Panc1 (cell line): ENCODE data around the gene TANC1.

Experiments used
- POLR2AphosphoS5 ChIP-seq: IDR thresholded peaks from 2 replicates; pipeline ENCODE4 v1.6.1; 2012; ENCODE audit warnings: mild to moderate bottlenecking, low read depth, low read length, moderate library complexity
- SIN3A ChIP-seq: IDR thresholded peaks from 2 replicates; pipeline ENCODE4 v1.6.1; 2012; ENCODE audit warnings: low read depth, mild to moderate bottlenecking, low read length, moderate library complexity, borderline replicate concordance; ENCODE audit not compliant: insufficient read depth
- TF ChIP-seq, protein P1 (sequence below), 2 experiments: IDR thresholded peaks; 2 replicates each; pipeline ENCODE4 v1.6.1; 2011 to 2012; ENCODE audit warnings: low read depth in 2 of 2, control low read depth in 1 of 2, low read length in 1 of 2, mild to moderate bottlenecking in 1 of 2, moderate library complexity in 1 of 2; ENCODE audit not compliant: insufficient read depth in 1 of 2
- TF ChIP-seq, protein P2 (sequence below): fragments of 450-650 bp; IDR thresholded peaks from 2 replicates; pipeline ENCODE4 v1.5.1; 2017; ENCODE audit warnings: mild to moderate bottlenecking

- TF ChIP-seq, protein P1, sequence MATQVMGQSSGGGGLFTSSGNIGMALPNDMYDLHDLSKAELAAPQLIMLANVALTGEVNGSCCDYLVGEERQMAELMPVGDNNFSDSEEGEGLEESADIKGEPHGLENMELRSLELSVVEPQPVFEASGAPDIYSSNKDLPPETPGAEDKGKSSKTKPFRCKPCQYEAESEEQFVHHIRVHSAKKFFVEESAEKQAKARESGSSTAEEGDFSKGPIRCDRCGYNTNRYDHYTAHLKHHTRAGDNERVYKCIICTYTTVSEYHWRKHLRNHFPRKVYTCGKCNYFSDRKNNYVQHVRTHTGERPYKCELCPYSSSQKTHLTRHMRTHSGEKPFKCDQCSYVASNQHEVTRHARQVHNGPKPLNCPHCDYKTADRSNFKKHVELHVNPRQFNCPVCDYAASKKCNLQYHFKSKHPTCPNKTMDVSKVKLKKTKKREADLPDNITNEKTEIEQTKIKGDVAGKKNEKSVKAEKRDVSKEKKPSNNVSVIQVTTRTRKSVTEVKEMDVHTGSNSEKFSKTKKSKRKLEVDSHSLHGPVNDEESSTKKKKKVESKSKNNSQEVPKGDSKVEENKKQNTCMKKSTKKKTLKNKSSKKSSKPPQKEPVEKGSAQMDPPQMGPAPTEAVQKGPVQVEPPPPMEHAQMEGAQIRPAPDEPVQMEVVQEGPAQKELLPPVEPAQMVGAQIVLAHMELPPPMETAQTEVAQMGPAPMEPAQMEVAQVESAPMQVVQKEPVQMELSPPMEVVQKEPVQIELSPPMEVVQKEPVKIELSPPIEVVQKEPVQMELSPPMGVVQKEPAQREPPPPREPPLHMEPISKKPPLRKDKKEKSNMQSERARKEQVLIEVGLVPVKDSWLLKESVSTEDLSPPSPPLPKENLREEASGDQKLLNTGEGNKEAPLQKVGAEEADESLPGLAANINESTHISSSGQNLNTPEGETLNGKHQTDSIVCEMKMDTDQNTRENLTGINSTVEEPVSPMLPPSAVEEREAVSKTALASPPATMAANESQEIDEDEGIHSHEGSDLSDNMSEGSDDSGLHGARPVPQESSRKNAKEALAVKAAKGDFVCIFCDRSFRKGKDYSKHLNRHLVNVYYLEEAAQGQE (IDR thresholded peaks at IDR 0.05; ENCODE audit: insufficient read depth in 1 of 2, low read depth in 2 of 2, low read length in 1 of 2): no peak
- no peak for TF ChIP-seq POLR2AphosphoS5
- TF ChIP-seq, protein P2, sequence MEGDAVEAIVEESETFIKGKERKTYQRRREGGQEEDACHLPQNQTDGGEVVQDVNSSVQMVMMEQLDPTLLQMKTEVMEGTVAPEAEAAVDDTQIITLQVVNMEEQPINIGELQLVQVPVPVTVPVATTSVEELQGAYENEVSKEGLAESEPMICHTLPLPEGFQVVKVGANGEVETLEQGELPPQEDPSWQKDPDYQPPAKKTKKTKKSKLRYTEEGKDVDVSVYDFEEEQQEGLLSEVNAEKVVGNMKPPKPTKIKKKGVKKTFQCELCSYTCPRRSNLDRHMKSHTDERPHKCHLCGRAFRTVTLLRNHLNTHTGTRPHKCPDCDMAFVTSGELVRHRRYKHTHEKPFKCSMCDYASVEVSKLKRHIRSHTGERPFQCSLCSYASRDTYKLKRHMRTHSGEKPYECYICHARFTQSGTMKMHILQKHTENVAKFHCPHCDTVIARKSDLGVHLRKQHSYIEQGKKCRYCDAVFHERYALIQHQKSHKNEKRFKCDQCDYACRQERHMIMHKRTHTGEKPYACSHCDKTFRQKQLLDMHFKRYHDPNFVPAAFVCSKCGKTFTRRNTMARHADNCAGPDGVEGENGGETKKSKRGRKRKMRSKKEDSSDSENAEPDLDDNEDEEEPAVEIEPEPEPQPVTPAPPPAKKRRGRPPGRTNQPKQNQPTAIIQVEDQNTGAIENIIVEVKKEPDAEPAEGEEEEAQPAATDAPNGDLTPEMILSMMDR: no peak
- no peak for TF ChIP-seq SIN3A
Measured at GRCh38 chr2:158928515-158928914, 39.9 kb upstream of the TANC1 start.
